Loucy (cell line): ENCODE data around the gene NOM1.

Source experiments
- CTCF ChIP-seq: fragments of 200-600 bp; sonication (generic); conservative IDR thresholded peaks from 2 replicates; pipeline ENCODE4 v1.5.1; 2014; ENCODE audit warnings: mild to moderate bottlenecking, antibody characterized with exemption, low read length
- EZH2phosphoT487 ChIP-seq: fragments of 200-600 bp; IDR thresholded peaks from 2 replicates; pipeline ENCODE4 v1.6.1; 2018; ENCODE audit warnings: antibody characterized with exemption, mild to moderate bottlenecking, moderate library complexity, borderline replicate concordance

DNA sequence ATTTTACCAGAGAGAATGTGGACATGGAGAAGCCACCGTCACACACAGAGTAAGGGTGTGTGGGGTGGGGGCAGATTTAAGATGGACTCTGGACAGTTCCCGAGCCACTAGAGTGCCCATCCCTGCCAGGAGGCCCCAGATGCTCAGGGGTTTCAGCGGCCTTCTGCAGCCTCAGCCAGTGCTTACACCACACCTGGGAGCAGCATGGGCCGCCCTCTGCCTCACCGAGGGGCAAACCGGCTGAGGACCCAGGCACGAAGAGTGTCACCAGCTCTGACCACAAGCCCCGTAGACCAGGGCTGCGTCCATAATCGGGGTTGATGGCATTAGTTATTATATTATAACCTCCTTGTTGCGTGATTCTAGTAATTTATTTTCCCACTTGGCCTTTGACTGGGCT lies 67.6 kb downstream of the NOM1 start:
- TF ChIP-seq CTCF (no peak), EZH2phosphoT487 (no peak)
